ENCODE data around the gene OR8J3. TPM values are rescaled to one million over a fixed set of nuclear protein-coding genes. Genes with fewer than 3 reads are reported as not detected.

OR8J3 gene
- total and polyA plus RNA-seq, 10 of the 15 experiments (the other 5 are each of a cell fraction or from before 2014, with no cell fraction given), result not detected

GRCh38 chr11:56176318-56176717 is 36.3 kb upstream of the OR8J3 start, which contains the start of gene OR5J2:
Gene OR5J2, plus strand, starts transcription at chr11:56176618. Its CDS starts 0 bp downstream, at chr11:56176618.
- intact Hi-C loops (cut with micrococcal nuclease; ENCODE audit: unreplicated experiment) (no loop called here), in situ Hi-C loops (cut with MboI) (no loop called here)
- BruUV-seq (replicated peaks), result no TSS peak
- Histone ChIP-seq H3K36me3 (ENCODE audit: control insufficient read depth in 2 of 2, insufficient read depth in 2 of 2, low read length in 1 of 2) (no peaks in the 10 kb centered on the region), H3K9ac (ENCODE audit: control insufficient read depth, insufficient read depth, low read length) (no peak within 1 kb of the TSS), H3K27me3 (replicated peaks in 1 of 2; ENCODE audit: control insufficient read depth in 2 of 2, insufficient read depth in 2 of 2, low read length in 1 of 2) (no peaks in the 10 kb centered on the region), H2AFZ (ENCODE audit: control insufficient read depth, low read depth, low read length) (no peak within 1 kb of the TSS), H3K4me2 (ENCODE audit: control insufficient read depth, insufficient read depth) (no peak within 1 kb of the TSS), H3K9me3 (replicated peaks; ENCODE audit: control insufficient read depth, insufficient read depth, low read length) (no peaks in the 10 kb centered on the region), H3K4me3 (no peak within 1 kb of the TSS), H3K79me2 (ENCODE audit: control insufficient read depth, insufficient read depth, low read length) (no peaks in the 10 kb centered on the region), H3K4me1 (ENCODE audit: control insufficient read depth, insufficient read depth, low read length) (no peaks in the 10 kb centered on the region), H4K20me1 (ENCODE audit: control insufficient read depth, insufficient read depth) (no peaks in the 10 kb centered on the region), H3K27ac (ENCODE audit: control insufficient read depth, insufficient read depth) (no peak within 1 kb of the TSS)
- DNase-seq (ENCODE audit: low read depth, low spot score), result no peak
- POLR2A ChIA-PET, result no interaction called here
- RAD21 ChIA-PET (ENCODE audit: unreplicated experiment), result no interaction called here
- ATAC-seq, result no peak
- CTCF ChIA-PET, result interaction anchor here (1.0 kb wide), 1 partner anchor 10 kb away, joined by 4 read pairs; no protein-coding TSS in a partner anchor
- WGBS (ENCODE audit: insufficient coverage, insufficient replicate concordance, low lambda C conversion rate, missing lambda C conversion rate), result 0% methylated on average over 1 of the region's 1 CpG
- TF ChIP-seq RBBP5 (conservative IDR thresholded peaks at IDR 0.05) (no peak), ZZZ3 (IDR thresholded peaks at IDR 0.05; ENCODE audit: control insufficient read depth, insufficient read length, low read depth) (no peak), NR2F1 (conservative IDR thresholded peaks at IDR 0.05) (no peak), ZNF207 (IDR thresholded peaks at IDR 0.05; ENCODE audit: borderline replicate concordance) (no peak), SMC3 (IDR thresholded peaks at IDR 0.05; ENCODE audit: borderline replicate concordance, low read length) (no peak), SUZ12 (IDR thresholded peaks at IDR 0.05; ENCODE audit: unreplicated experiment) (no peak), LARP7 (IDR thresholded peaks at IDR 0.05) (no peak), SMAD1 (IDR thresholded peaks at IDR 0.05; ENCODE audit: low read depth, partially characterized antibody) (no peak)
- no peak for FAIRE-seq
- SMC1A ChIA-PET (ENCODE audit: uncharacterized antibody, unreplicated experiment), result no interaction called here

GRCh38 chr11:56172256-56172830 is 32.3 kb upstream of the OR8J3 start:
- Histone ChIP-seq H3K9me3 (replicated peaks; ENCODE audit: control insufficient read depth, insufficient read depth, low read length) (no peaks in the 10 kb centered on the region), H3K4me3 (no peak overlapping the region), H3K27ac (ENCODE audit: control insufficient read depth, insufficient read depth) (no peak overlapping the region), H3K36me3 (ENCODE audit: control insufficient read depth in 2 of 2, insufficient read depth in 2 of 2, low read length in 1 of 2) (no peaks in the 10 kb centered on the region), H3K9ac (ENCODE audit: control insufficient read depth, insufficient read depth, low read length) (no peak overlapping the region), H3K79me2 (ENCODE audit: control insufficient read depth, insufficient read depth, low read length) (no peaks in the 10 kb centered on the region), H3K4me2 (ENCODE audit: control insufficient read depth, insufficient read depth) (no peak overlapping the region), H2AFZ (ENCODE audit: control insufficient read depth, low read depth, low read length) (no peak overlapping the region), H3K27me3 (replicated peaks in 1 of 2; ENCODE audit: control insufficient read depth in 2 of 2, insufficient read depth in 2 of 2, low read length in 1 of 2) (no peaks in the 10 kb centered on the region), H4K20me1 (ENCODE audit: control insufficient read depth, insufficient read depth) (no peaks in the 10 kb centered on the region), H3K4me1 (ENCODE audit: control insufficient read depth, insufficient read depth, low read length) (no peaks in the 10 kb centered on the region)
- 12% methylated on average over 3 of the region's 3 CpGs for WGBS (ENCODE audit: insufficient coverage, insufficient replicate concordance, low lambda C conversion rate, missing lambda C conversion rate)
- no TSS peak for BruUV-seq (replicated peaks)
- in situ Hi-C loops (cut with MboI), result no loop called here
- ChIA-PET POLR2A (no interaction called here), RAD21 (ENCODE audit: unreplicated experiment) (no interaction called here), SMC1A (ENCODE audit: uncharacterized antibody, unreplicated experiment) (no interaction called here), CTCF (no interaction called here)
- FAIRE-seq (no peak), DNase-seq (ENCODE audit: low read depth, low spot score) (no peak), ATAC-seq (no peak)
- intact Hi-C loops (cut with micrococcal nuclease; ENCODE audit: unreplicated experiment), result no loop called here
- no peak for TF ChIP-seq BCL3 (IDR thresholded peaks at IDR 0.05; ENCODE audit: borderline replicate concordance, insufficient read depth, low read depth, low read length, poor library complexity, severe bottlenecking)
- TF ChIP-seq RUNX3 (IDR thresholded peaks at IDR 0.05; ENCODE audit: low read length), result no peak
- no peak for TF ChIP-seq ZNF687 (IDR thresholded peaks at IDR 0.05)
- no peak for TF ChIP-seq IRF3 (IDR thresholded peaks at IDR 0.05)

Measured in GM12878 (cell line).